Spleen (tissue), 7 donors: ENCODE results near the gene TIA1.

ENCODE experiments used
- CTCF ChIP-seq, 11 experiments: fragments of 200-600 bp in 7 of 11; fragments of 450-650 bp in 4 of 11; sonication (generic) in 4 of 11; IDR thresholded peaks in 8 of 11; conservative IDR thresholded peaks in 3 of 11; 1 replicate in 7 of 11; 2 replicates in 4 of 11; pipeline versions ENCODE4 v1.4.0 to v1.8.0; 2016 to 2021; ENCODE audit warnings: antibody characterized with exemption in 11 of 11, inconsistent platforms in 4 of 11, mild to moderate bottlenecking in 1 of 11
- POLR2A ChIP-seq, 3 donors: fragments of 450-650 bp; IDR thresholded peaks; one replicate each; pipeline ENCODE4 v1.5.1; 2017; ENCODE audit warnings: antibody characterized with exemption in 3 of 3, mild to moderate bottlenecking in 1 of 3
- donor health status: DM: no; HTN: no; CAD: no; lungs with moderate emphysema.
- donor health status: DM: no; HTN: no; CAD: no.
- donor health status: DM: no; HTN: no; CAD: no.

GRCh38 chr2:70241340-70241739 lies 7.1 kb downstream of the TIA1 start:
- TF ChIP-seq CTCF (IDR thresholded peaks at IDR 0.05 in 8 of 11, conservative IDR thresholded peaks at IDR 0.05 in 3 of 11) (no peak), POLR2A (IDR thresholded peaks at IDR 0.05) (no peak)
